K562 treated with DMSO at 1 percent for 24 hours (cell line): ENCODE data around the gene COL11A1. TPM values are rescaled to one million over a fixed set of nuclear protein-coding genes. Genes with fewer than 3 reads are reported as not detected.

Source experiments
- total RNA-seq: library from RNA; unstranded; fragments of 300-600 nt; gene quantifications from 2 replicates; pipeline ENCODE4 v1.2.3, GENCODE V29; 2022; ENCODE audit warnings: low read depth; ENCODE audit not compliant: insufficient read depth

The COL11A1 gene
- total RNA-seq: not detected in 2 replicates

GRCh38 chr1:103108376-103109150 lies at the start of gene COL11A1:
COL11A1 (minus strand) TSS chr1:103108522; CDS start chr1:103108178, 344 bp downstream.

